Sciatic nerve (tissue), 2 donors: Measurements from ENCODE around the gene AP3S2. TPM values are rescaled to one million over a fixed set of nuclear protein-coding genes. Genes with fewer than 3 reads are reported as not detected.
"Not testable (repeated sequence)": the region's sequence is repeated elsewhere in the genome, so short reads cannot be mapped to it uniquely, and the experiment has no call there.

Experiments
- ATAC-seq: fragments of 200-7000 bp; cut with Tn5 transposase; one replicate; pipeline ENCODE4 v1.9.1; 2020; ENCODE audit warnings: mild to moderate bottlenecking, moderate library complexity
- DNase-seq: peaks from one replicate; pipeline ENCODE4 v3.0.0-alpha.2; 2020; ENCODE audit warnings: low spot score
- intact Hi-C: fragments of 100-400 bp; cut with DNase I; formaldehyde crosslinking; loops from one replicate; pipeline ENCODE4 v1.14.2; 2022
- total RNA-seq: library from RNA; stranded (reverse); fragmentation: NEBNext Ultra II Directional; extraction: Animal tissue kit (Norgen Biotek cat#: 25700); gene quantifications from one replicate; pipeline ENCODE4 v1.2.1, GENCODE V29; 2021
- donor health status: DM: no; HTN: no; CAD: no.
- donor health status: DM: no; HTN: no; CAD: no.

Gene AP3S2
- total RNA-seq, 1 donor from 2014 or later: 41.8 TPM

DNA sequence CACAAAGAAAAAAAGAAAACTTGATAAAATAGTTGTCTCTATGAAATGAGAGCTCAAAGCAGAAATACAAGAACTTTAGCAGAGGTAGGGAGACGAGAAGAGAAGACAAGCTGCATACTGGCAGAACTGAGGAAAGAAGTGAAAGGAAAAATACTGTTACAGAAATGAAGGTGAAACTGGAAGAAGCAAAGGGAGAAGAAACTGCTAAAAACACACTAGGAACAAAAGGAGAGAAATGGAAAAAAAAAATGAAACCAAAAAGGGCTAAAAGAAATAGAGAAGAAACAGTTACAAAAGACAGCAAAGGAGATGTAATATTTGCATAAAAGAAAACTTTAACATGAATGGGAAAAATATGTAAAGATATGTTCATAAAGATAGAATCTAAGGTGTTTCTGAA is 51.8 kb downstream of the AP3S2 start:
- ATAC-seq (no peak), DNase-seq (no peak)
- intact Hi-C loops: no loop called here

DNA sequence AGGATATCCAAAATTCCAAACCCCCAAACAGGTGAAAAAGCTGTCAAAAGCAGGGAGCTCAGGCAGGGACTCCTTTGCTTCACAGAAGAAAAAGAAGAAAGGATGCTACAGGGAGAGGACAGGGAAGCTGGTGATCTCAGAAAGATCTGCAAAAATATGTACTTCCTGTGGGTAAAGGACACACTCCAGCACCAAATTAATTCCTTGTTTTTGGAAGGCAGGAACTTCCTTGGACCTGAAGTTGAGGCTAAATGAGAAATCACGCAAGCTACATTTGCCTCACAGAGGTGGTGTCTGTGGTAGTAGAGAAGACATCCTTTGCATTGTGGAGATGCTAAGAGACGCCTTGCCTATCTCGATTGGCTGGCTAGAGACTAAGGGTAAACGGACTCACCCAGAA is 52.5 kb downstream of the AP3S2 start:
- DNase-seq (no peak), ATAC-seq (no peak)
- intact Hi-C loops: no loop called here

DNA sequence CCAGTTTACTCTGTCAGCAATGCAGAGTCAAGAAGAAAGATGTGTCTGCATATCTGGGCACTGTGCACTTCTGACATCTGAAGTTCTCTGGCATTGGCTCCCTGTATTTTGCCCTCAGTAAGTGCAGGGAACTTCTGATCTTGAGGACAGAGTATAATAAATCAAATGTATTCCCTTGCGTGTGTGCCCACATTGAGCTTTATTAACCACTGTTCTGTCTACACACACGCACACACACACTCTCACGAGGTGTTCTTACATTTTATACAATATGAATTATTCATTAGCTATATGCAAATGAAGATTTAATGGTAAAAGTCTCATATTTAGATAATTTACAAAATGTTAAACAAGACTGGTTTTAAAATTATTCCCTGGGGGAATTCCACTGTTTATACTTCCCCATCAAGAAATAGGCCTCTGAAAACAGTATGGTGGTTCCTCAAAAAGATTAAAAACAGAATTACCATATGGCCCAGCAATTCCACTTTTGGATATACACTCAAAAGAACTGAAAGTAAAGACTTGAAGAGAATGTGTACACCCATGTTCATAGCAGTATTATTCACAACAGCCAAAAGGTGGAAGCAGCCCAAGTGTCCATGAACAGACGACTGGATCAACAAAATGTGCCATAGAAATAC is 54.5 kb downstream of the AP3S2 start:
- no peak for DNase-seq
- no peak for ATAC-seq
- intact Hi-C loops: no loop called here

DNA sequence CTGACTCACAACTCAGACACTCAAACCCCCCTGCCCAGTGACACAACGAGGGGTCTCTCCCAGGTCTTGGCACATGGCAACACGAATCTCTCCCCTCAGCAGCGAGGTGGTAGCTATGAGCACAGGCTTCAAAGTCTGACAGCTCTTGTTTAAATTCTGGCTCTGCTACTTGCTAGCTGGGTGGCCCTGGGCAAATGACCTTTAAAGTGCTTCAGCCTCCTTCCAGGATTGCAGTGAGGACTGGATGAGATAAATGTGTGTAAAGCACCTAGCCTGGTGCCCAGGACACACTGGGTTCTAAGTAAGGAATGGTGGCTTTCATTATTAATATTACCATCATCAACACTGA is 56.0 kb downstream of the AP3S2 start:
- intact Hi-C loops: no loop called here
- ATAC-seq (no peak), DNase-seq (no peak)

DNA sequence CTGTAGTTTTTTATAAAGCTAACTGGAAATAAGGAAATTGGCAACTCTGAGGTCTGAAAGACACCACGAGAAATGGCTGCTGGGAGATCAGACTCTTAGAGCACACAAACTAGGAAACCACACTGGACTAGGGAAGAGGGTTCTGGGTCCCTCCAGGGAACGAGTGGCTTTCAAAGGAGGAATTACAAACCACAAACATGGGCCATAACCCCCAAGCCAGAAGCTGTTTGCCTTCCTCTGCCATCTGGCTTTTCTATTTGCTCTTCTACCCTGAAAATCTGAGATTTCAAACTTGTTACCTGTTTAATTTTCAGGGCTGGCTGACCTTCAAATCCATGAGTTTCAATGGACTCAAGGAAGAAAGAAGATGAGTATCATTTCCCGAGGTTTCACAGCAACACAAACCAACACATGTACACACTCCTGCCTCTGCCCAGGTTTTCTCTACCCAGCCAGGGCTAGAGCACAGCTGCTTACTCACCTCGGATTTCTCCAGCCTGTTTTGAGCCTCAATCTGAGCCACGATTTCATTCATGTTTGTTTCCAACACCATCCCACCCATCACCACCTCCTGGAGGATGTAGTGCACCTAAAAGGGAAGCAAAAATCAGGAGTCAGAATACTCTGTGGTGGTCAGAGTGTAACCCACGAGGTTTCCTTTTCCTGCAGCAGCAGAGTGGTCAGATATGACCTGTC is 56.5 kb downstream of the AP3S2 start:
- no peak for DNase-seq
- intact Hi-C loops: no loop called here
- ATAC-seq: peak; percentile 54

DNA sequence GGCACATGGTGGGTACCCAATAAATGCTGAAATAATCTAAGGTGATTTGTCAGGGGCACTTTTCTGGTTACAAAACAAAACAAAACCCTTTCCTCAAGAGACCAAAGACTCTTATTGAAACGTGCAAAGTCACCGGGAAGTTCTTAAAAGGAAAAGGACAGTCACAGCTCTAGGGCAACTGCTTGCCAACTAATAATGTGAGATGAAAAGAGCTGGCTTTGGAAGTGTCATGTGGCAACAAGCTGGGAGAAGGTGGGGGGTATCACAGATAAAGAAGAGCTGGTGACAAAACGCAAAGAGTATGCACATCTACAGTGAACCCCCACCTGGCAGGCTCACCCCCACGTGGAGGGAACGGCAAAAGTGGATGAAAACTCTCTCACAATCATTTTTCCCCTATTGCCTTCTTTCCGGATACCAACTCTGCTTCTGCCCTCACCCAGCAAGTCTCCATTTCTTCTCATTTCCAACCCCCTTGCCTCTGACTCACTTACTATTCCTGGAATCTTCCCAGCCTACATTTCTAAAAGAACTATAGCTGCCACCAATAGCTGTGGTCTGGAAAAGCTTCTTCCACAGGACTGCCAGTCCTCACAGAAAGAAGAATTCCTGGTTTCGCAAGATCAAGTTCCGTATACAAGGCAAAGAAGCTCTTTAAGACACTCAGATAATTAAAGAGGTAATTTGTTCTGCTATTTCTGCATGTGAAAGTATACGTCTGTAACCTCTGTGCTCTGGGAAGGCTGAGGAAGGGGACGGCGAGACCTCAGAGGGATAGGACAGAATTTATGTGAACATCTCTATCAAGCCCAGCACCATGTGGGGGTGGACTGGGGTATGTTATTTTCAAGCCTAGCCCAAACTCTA is 57.3 kb downstream of the AP3S2 start:
- intact Hi-C loops: no loop called here
- ATAC-seq (peak; percentile 77), DNase-seq (no peak)

DNA sequence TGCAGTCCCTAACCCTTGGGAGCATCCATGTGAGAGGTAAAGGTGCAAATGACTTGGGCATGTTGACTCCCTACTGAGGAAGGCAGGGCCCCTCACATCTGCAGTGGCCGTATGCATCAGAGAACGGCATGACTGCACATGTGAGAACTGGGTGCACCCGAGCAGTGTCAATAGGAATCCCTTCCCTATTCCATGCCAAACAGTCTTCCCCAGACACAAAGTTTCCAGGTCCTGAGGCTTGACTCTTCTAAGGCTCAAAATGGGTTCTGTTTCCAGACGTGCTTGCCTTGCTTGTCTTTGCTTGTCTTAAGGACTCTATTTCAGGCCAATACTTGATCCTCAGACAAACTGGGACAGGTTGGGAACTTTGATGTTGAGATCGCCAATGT is 58.6 kb downstream of the AP3S2 start:
- DNase-seq: no peak
- no peak for ATAC-seq
- intact Hi-C loops: no loop called here

DNA sequence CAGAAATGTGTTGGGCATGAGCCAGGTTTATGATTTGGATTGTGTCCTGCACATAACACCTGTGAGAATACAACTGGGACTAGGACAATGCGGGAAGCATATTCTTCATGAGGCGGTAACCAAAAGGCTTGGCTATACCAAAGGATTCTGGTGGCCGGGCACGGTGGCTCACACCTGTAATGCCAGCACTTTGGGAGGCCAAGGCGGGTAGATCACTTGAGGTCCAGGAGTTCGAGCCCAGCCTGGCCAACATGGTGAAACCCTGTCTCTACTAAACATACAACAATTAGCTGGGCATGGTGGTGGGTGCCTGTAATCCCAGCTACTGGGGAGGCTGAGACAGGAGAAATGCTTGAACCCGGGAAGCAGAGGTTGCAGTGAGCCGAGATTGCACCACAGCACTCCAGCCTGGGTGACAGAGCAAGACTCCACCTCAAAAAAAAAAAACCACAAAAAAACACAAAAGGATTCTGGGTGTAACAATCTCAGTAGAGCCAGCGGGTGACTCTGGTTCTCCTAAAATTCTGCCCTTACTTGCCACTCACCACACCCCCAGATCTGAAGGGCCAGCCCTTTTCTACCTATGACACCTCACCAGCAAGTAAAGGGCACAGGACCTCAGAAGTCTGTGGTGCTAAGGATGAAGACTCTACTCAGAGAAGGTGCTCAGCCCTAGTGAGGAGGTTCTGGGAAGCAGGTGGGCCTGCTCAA is 59.2 kb downstream of the AP3S2 start:
- DNase-seq, ATAC-seq, intact Hi-C loops: not testable (repeated sequence)

DNA sequence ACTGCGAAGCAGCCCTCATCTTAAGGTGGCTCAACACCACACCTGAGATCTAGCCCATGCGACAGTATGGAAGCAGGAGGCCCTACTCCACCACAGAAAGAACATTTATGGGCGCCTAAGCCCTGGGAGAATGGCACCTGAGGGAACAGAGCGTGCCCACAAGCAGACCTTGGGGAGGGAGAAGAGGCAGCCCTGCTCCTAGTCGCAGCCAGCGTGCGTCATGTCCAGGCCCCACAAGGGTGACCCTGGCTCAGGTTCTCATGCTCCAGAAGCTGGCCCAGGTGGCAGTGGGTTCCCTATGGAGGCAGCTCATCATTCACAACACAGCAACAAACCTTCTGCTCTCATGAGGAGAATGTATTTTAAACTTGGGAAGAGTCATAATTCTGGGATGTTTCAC is 59.8 kb downstream of the AP3S2 start:
- intact Hi-C loops: no loop called here
- DNase-seq (no peak), ATAC-seq (no peak)

DNA sequence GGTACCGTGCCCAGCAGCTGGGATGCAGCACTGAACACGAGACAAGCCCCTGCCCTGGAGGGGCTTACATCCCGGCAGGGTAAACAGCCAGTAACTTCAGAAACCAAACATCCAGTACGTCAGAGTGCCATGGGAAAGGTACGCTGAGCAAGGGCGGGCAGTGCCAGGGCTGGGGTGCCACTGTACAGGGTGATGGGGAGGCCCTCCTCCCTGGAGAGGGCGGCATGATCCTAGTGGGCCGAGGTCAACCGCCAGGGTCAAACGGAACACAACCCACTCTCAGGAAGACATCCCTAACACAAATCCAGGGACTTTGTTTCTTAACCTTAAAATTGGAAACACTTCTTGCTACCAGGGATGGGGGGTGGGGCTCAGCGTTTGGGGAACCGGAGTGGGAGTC is 63.2 kb downstream of the AP3S2 start:
- no peak for DNase-seq
- no peak for ATAC-seq
- intact Hi-C loops: no loop called here

DNA sequence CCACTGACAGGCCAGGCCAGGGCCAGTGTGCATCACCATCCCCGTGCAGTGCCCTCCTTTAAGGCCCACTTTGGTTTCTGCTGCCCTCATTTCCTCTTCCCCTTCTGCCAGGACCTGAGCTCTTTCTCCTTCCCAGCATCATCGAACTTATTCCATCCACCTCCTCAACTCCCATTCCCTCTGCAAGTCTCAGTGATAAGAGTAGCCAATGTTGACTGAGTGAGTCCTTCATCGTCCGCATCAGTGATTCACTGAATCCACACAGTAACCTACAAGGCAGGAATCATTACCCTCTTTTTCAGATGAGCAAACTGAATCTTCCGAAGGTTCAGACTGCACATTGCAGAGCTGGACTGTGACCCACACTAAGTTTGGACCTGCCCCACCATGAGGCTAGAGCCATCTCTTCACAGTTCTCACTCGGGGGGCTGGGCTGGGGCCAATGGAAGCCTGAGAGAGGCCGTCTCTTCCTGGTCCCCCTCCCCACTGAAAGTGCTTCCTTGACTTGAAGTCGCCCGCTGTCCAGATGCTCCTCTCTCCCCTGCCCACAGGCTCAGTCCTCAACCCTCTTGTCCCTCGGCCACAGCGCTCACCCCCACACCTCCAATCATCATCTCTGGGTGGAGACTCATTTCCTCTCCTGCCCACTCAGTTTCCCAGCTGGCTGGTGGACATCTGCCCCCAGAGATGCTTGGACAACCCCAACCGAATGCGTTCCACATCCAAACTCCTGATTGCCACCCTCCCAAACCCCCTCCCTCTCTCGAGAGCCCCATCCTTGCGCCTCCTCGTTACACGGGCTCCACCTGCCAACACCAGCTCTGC is 64.0 kb downstream of the AP3S2 start:
- ATAC-seq (no peak), DNase-seq (no peak)
- intact Hi-C loops: no loop called here

DNA sequence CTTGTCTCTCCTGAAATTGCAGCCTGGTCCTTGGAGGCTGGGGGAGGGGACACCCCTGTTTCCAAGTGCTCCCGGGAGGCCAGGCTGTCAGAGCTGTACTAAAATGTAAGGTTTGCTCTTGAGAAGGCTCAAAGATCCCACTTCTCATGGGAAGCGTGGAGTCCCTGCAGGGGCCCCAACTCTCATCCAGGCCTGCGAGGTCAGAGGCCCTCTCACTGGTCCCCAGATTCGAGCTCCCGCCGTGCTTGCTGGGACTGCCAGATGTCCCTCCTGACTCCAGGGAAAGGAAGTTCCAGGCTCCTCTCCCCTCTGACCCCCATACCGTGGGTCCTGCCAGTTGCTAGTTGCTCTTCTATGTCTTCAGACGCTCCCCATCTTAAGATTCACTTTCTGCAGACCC is 64.6 kb downstream of the AP3S2 start:
- no peak for ATAC-seq
- intact Hi-C loops: no loop called here
- no peak for DNase-seq

DNA sequence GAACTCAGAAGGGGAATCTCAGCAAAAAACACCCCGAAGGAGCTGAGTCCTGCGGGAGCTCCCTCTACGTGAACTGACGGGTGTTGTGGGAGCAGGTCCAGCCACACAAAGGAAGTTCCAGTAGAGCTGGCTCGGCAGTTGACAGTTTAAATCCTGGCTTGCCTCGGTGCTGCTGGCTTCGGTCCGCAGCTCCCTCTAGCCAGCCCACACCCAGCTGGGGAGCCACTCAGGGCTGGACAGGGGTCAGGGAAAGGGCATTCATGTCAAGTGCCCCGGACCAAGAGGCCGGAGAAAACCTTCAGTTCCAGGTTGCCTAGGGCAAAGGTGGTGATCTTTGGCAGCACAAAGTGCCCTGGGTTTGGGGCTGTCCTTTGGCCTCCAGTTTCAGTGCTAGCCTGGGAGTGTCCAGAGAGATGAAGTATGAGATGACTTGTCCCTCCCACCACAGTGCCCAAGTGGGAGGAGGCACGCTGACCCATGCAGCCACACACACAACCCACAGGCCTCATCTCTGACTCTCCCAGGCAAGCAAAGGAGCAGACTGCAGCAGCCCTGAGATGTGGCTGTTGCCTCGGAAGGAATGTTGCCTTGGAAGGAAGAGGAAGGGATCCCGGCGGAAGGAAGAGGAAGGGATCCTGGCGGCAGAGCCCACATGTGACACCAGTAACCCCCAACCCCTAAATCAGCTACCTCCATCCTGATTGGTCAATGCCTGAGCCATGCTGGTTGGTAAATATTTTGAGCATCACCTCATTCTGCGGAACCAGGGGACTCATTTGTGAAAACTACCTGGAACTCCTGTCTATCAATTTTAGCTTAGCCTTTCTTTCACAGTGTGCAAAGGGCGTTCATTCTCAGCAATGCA is 65.3 kb downstream of the AP3S2 start:
- ATAC-seq: peak; percentile 90
- peak; percentile 73 for DNase-seq

DNA sequence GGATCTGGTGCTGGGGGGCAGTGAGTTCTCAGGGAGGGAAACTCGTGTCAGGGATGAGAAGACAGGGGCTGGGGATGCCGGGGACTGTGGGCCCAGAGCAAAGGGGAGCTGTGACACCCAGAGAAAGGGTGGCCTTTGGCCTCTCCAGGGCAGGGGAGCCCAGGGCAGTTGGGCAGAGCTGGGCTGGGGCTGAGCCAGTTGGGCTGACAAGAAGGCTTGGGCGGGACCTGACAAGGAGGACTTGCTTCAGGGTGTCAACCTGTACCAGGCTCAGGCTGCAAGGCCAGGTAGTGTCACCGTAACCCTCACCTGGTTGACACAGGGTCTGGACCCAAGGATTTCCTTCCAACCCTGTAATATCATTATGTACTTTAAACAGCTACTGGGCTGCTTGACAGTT is 66.0 kb downstream of the AP3S2 start:
- intact Hi-C loops: no loop called here
- ATAC-seq: peak; percentile 3
- no peak for DNase-seq

More for the DNA sequence above, 65.3 kb downstream of the AP3S2 start:
- intact Hi-C loops: no loop called here

DNA sequence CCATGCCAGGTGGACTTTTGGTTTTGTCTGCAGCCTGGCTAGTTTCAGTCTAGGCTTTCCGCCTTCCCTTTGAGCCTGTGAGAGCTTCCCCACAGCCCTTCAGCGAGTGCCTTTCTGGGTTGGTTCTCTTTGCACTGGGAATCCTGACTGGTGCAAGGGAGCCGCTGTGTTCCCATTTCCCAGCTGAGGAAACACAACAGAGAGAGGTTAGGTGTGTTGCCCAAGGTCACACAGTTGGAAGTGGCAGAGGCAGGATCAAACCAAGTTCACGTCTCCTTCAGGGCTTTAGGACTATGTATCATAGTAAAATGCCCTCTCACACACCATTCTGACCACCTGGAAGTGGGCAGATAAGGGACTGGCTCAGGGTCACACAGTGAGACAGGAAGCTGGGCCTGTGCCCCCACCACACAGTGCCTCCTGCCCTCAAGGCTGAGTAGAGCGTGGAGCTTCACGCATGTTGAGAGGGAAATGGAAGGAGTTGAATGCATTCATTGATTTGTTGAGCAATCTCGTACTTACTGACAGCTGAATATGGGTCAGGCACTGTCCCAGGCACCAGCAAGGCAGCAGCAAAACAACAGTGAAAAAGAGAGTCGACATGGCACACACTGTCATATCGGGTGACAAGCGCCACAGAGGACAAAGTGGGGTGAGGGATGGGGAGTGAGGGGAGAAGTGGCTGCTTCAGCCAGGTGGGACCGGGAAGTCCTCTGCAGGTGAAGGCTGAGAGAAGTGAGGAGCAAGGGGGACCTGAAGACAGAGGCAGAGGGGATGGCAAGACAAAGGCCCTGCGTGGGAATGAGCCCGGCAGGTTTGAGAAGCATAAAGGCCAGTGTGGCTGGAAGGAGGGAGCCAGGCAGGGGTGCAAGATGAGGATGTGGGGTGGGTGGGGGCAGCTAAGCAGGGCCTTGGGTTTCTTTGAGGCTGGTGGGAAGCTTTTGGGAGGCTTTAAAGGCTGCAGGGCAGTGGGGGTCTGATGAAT is 66.8 kb downstream of the AP3S2 start:
- intact Hi-C loops: no loop called here
- no peak for DNase-seq

DNA sequence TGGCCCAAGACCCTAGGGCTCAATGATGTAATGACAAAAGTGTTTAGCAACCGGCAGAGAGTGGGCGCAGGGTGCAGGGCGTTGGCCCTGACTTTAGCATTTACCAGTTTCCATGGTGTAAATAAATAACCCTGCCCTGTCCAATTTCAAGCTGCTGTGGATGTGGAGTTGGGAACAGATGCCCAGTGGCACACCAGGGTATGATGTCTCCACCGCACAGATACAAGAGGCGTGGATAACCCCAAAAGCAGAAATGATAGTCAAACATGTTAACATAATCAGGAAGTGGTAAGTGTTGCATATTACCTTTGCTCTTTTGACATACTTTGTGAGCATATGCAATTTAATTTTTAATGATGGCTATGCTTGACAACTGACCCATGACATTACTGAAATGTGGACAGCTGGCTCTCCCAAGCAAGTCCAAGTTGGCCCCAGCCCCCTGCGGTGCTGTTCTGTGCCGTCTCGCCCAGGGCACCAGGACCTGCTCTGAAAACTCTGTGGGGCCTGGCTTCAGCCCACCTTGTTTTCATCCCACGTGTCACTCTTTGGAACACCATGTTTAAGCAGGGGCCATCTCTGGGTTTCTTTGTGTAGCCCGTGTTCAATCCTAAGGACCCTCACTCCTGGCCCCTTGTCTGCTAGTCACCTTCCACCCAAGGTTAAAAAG is 68.4 kb downstream of the AP3S2 start:
- DNase-seq (no peak), ATAC-seq (no peak)

More for the DNA sequence above, 66.8 kb downstream of the AP3S2 start:
- no peak for ATAC-seq

More for the DNA sequence above, 68.4 kb downstream of the AP3S2 start:
- intact Hi-C loops: no loop called here
